K562 (cell line): ENCODE results near the gene TFAM. TPM values are rescaled to one million over a fixed set of nuclear protein-coding genes. Genes with fewer than 3 reads are reported as not detected.

Experiments
- ATAC-seq: fragments of 200-7000 bp; cut with Tn5 transposase; 3 replicates; pipeline ENCODE4 v1.9.1; 2020; ENCODE audit warnings: moderate library complexity
- BruUV-seq: library from RNA; stranded (reverse); fragments of 400-500 nt; replicated peaks from 2 replicates; lab custom pipeline; 2021; lab: Mats Ljungman, UMichigan
- CTCF ChIA-PET: fragments of 300-600 bp; formaldehyde crosslinking; extraction: SDS; loops from one replicate; lab custom pipeline; 2021; ENCODE audit warnings: low intra/inter-chr PET ratio; lab: Yijun Ruan, JAX
- POLR2A ChIA-PET: fragments of 300-600, 350-650 bp; sonication (Branson Sonifier 250); formaldehyde crosslinking; extraction: SDS; loops from one replicate; lab custom pipeline; 2021; ENCODE audit warnings: antibody characterized with exemption, inconsistent platforms; lab: Yijun Ruan, JAX
- DNase-seq, 4 experiments: peaks; one replicate each; pipeline versions ENCODE4 v3.0.0 to v3.0.0-alpha.2; 2011 to 2018; ENCODE audit warnings: low spot score in 3 of 4, mixed read lengths in 3 of 4; ENCODE audit errors: extremely low read depth in 1 of 4
- FAIRE-seq: peaks from 2 replicates; lab custom pipeline; 2011; peaks lifted over from hg19 to GRCh38; lab: Jason Lieb, UNC
- H2AFZ ChIP-seq: 2 replicates; pipeline ENCODE4 v1.6.0; 2011; ENCODE audit warnings: low read depth, low read length, control low read depth, inconsistent platforms
- H3K27ac ChIP-seq: fragments of 200-600 bp; 3 replicates; pipeline ENCODE4 v1.8.0; 2011; ENCODE audit warnings: low read depth, mild to moderate bottlenecking, control low read depth, inconsistent platforms, low read length, moderate library complexity, mixed read lengths; ENCODE audit errors: extremely low read depth
- H3K27me3 ChIP-seq, 2 experiments: fragments of 300-600 bp in 1 of 2; 2 replicates in 1 of 2; 3 replicates in 1 of 2; pipeline versions ENCODE4 v1.6.0 to v1.8.0; 2011; ENCODE audit warnings: inconsistent platforms in 2 of 2, low read length in 2 of 2, mild to moderate bottlenecking in 1 of 2, mixed read lengths in 1 of 2, moderate library complexity in 1 of 2; ENCODE audit not compliant: control insufficient read depth in 2 of 2, insufficient read depth in 2 of 2
- H3K36me3 ChIP-seq: fragments of 300-600 bp; 3 replicates; pipeline ENCODE4 v1.8.0; 2011; ENCODE audit warnings: mild to moderate bottlenecking, low read length, inconsistent platforms; ENCODE audit not compliant: control insufficient read depth, insufficient read depth
- H3K4me1 ChIP-seq, 2 experiments: fragments of 200-600 bp in 1 of 2; replicated peaks in 1 of 2; 2 replicates in 1 of 2; 3 replicates in 1 of 2; pipeline versions ENCODE4 v1.5.1 to v1.8.0; 2011; ENCODE audit warnings: inconsistent platforms in 2 of 2, low read length in 2 of 2, mild to moderate bottlenecking in 1 of 2, mixed read lengths in 1 of 2, moderate library complexity in 1 of 2; ENCODE audit not compliant: control insufficient read depth in 2 of 2, insufficient read depth in 2 of 2
- H3K4me2 ChIP-seq: 2 replicates; pipeline ENCODE4 v1.6.1; 2011; ENCODE audit warnings: low read length, control low read depth, inconsistent platforms, mixed read lengths; ENCODE audit not compliant: insufficient read depth
- H3K4me3 ChIP-seq: fragments of 200-600 bp; sonication (generic), shearing (Covaris generic); 2 replicates; pipeline ENCODE4 v1.5.1; 2016; ENCODE audit warnings: control low read depth, inconsistent platforms
- H3K79me2 ChIP-seq: fragments of 200-600 bp; 3 replicates; pipeline ENCODE4 v1.8.0; 2011; ENCODE audit warnings: low read length, inconsistent platforms; ENCODE audit not compliant: control insufficient read depth, insufficient read depth
- H3K9ac ChIP-seq, 2 experiments: 2 replicates each; pipeline versions ENCODE4 v1.6.0 to v1.6.1; 2011; ENCODE audit warnings: low read depth in 2 of 2, low read length in 2 of 2, control low read depth in 1 of 2, inconsistent platforms in 1 of 2, mild to moderate bottlenecking in 1 of 2, mixed read lengths in 1 of 2; ENCODE audit not compliant: insufficient read depth in 1 of 2
- H3K9me1 ChIP-seq: one replicate; pipeline ENCODE4 v1.6.0; 2011; ENCODE audit warnings: inconsistent platforms, mild to moderate bottlenecking, low read length, moderate library complexity; ENCODE audit not compliant: control insufficient read depth, insufficient read depth
- H3K9me3 ChIP-seq: replicated peaks from 2 replicates; pipeline ENCODE4 v1.5.1; 2011; ENCODE audit warnings: low read depth, low read length, inconsistent platforms; ENCODE audit not compliant: control insufficient read depth, insufficient read depth
- H4K20me1 ChIP-seq: replicated peaks from 2 replicates; pipeline ENCODE4 v1.6.1; 2011; ENCODE audit warnings: low read length, inconsistent platforms, mixed read lengths; ENCODE audit not compliant: control insufficient read depth, insufficient read depth
- CHD1 ChIP-seq: fragments of 200-600 bp; sonication (generic); IDR thresholded peaks from one replicate; pipeline ENCODE4 v1.6.1; 2012; ENCODE audit warnings: mild to moderate bottlenecking, moderate library complexity, low read length, inconsistent platforms
- CUX1 ChIP-seq: fragments of 200-800 bp; sonication (Bioruptor generic); IDR thresholded peaks from 2 replicates; pipeline ENCODE4 v1.6.1; 2016; ENCODE audit warnings: missing genetic modification characterization, missing compliant biosample characterization
- FOSL1 ChIP-seq: fragments of 200-800 bp; sonication (Bioruptor generic); conservative IDR thresholded peaks from 2 replicates; pipeline ENCODE4 v1.6.1; 2016; ENCODE audit warnings: missing genetic modification characterization, missing compliant biosample characterization
- FOXP1 ChIP-seq: sonication (generic); formaldehyde crosslinking; IDR thresholded peaks from 2 replicates; pipeline ENCODE4 v1.8.0; 2022; ENCODE audit warnings: mild to moderate bottlenecking, missing genetic modification reagents
- GABPB1 ChIP-seq: sonication (generic); formaldehyde crosslinking; IDR thresholded peaks from 2 replicates; pipeline ENCODE4 v1.8.0; 2022; ENCODE audit warnings: mild to moderate bottlenecking, missing genetic modification reagents
- HBP1 ChIP-seq: fragments of 450-650 bp; formaldehyde crosslinking; IDR thresholded peaks from 2 replicates; pipeline ENCODE4 v1.4.0; 2022; ENCODE audit warnings: missing genetic modification characterization
- HNRNPK ChIP-seq: fragments of 200-400 bp; formaldehyde crosslinking; IDR thresholded peaks from one replicate; pipeline ENCODE4 v1.6.1; 2018; ENCODE audit warnings: mild to moderate bottlenecking, low read depth, low read length; ENCODE audit not compliant: poor library complexity, severe bottlenecking
- PBX2 ChIP-seq, 2 experiments: IDR thresholded peaks in 1 of 2; conservative IDR thresholded peaks in 1 of 2; 2 replicates each; pipeline ENCODE4 v1.6.1; 2016; ENCODE audit warnings: low read depth in 2 of 2, mild to moderate bottlenecking in 1 of 2, missing compliant biosample characterization in 1 of 2, missing genetic modification characterization in 1 of 2, moderate library complexity in 1 of 2
- POLR3A ChIP-seq: IDR thresholded peaks from 2 replicates; pipeline ENCODE4 v1.6.1; 2011; ENCODE audit warnings: borderline replicate concordance, mild to moderate bottlenecking, moderate library complexity; ENCODE audit not compliant: insufficient read length, insufficient read depth; ENCODE audit errors: extremely low read depth
- POLR3G ChIP-seq: IDR thresholded peaks from 2 replicates; pipeline ENCODE4 v1.6.1; 2011; ENCODE audit not compliant: insufficient read length, insufficient replicate concordance; ENCODE audit errors: extremely low read depth
- TAF7 ChIP-seq: fragments of 450-650 bp; IDR thresholded peaks from 2 replicates; pipeline ENCODE4 v1.6.1; 2016; ENCODE audit warnings: missing genetic modification characterization, missing compliant biosample characterization
- ZNF197 ChIP-seq: fragments of 200-800 bp; sonication (Bioruptor generic); IDR thresholded peaks from 2 replicates; pipeline ENCODE4 v1.6.1; 2016; ENCODE audit warnings: low read depth, missing genetic modification characterization, missing compliant biosample characterization
- ZNF583 ChIP-seq: fragments of 250-450 bp; sonication (Bioruptor Pico); IDR thresholded peaks from 2 replicates; pipeline ENCODE4 v1.4.0; 2020
- WGBS: fragments of 100-300 bp; shearing (Covaris generic); methylation state at CpG from one replicate; pipeline ENCODE4 v1.1.6; 2016; ENCODE audit warnings: low coverage, mixed read lengths; ENCODE audit not compliant: insufficient coverage; ENCODE audit errors: missing lambda C conversion rate; 5-methylcytosine and 5-hydroxymethylcytosine counted together
- in situ Hi-C: fragments of 300-500 bp; cut with MboI; formaldehyde crosslinking; loops from 4 replicates; pipeline ENCODE4 v1.15.0; 2018; ENCODE audit warnings: inconsistent platforms, mixed read lengths
- intact Hi-C: fragments of 100-400 bp; cut with micrococcal nuclease; formaldehyde crosslinking; loops from 2 replicates; pipeline ENCODE4 v1.14.2; 2022
- polyA plus RNA-seq, 8 experiments: library from polyadenylated mRNA; depleted of rRNA in 4 of 8; stranded (reverse) in 5 of 8; unstranded in 3 of 8; fragments of >200 nt; fragmentation: Nextera tagmentation in 2 of 8; fragmentation: Illumina TruSeq in 1 of 8; extraction: Ambion mirVana in 2 of 8; extraction: Trizol in 1 of 8; gene quantifications; 2 replicates each; pipeline versions ENCODE4 v1.2.1 to v1.2.3, GENCODE V29; 2011 to 2014; ENCODE audit warnings: inconsistent platforms in 1 of 8, missing spikeins in 1 of 8
- total RNA-seq, 7 experiments: library from RNA; depleted of rRNA in 6 of 7; stranded (reverse); fragments of >200 nt in 6 of 7; fragmentation: Illumina TruSeq in 2 of 7; extraction: Trizol in 2 of 7; gene quantifications; 2 replicates each; pipeline versions ENCODE4 v1.2.1 to v1.2.3, GENCODE V29; 2011 to 2021; ENCODE audit warnings: low replicate concordance in 1 of 7

The TFAM gene
- total and polyA plus RNA-seq, 9 of the 15 experiments (the other 6 are each of a cell fraction or from before 2014, with no cell fraction given) = 74.3 to 227 (median 155) TPM

- H3K27me3 ChIP-seq = no peaks in the 10 kb centered on the region
- H3K79me2 ChIP-seq = no peaks in the 10 kb centered on the region
- H3K36me3 ChIP-seq = no peaks in the 10 kb centered on the region
- no peaks in the 10 kb centered on the region for H3K4me1 ChIP-seq
- FAIRE-seq (no peak), ATAC-seq (no peak), DNase-seq (no peak)
- H2AFZ ChIP-seq = no peak overlapping the region
- ChIA-PET CTCF (no interaction called here), POLR2A (no interaction called here)
- H3K27ac ChIP-seq = no peak overlapping the region
- H3K4me2 ChIP-seq = no peak overlapping the region
- no peaks in the 10 kb centered on the region for H4K20me1 ChIP-seq
- H3K4me3 ChIP-seq = no peak overlapping the region
- H3K9me3 ChIP-seq = no peaks in the 10 kb centered on the region
- intact Hi-C loops = no loop called here
- H3K9ac ChIP-seq = no peak overlapping the region
- no TSS peak for BruUV-seq
- in situ Hi-C loops = no loop called here
- 0% methylated on average over 1 of the region's 1 CpG for WGBS
- no peaks in the 10 kb centered on the region for H3K9me1 ChIP-seq
- TF ChIP-seq ZNF197 (CRISPR knock-in tag) (no peak), PBX2 (CRISPR knock-in tag; IDR thresholded peaks at IDR 0.05; ENCODE audit: low read depth) (no peak), PBX2 (tag; conservative IDR thresholded peaks at IDR 0.05; ENCODE audit: low read depth) (no peak), CUX1 (CRISPR knock-in tag) (no peak), CHD1 (no peak), FOXP1 (CRISPR knock-in tag) (no peak), HNRNPK (no peak), GABPB1 (CRISPR knock-in tag) (no peak), ZNF583 (no peak), POLR3A (no peak), FOSL1 (no peak), TAF7 (tag) (no peak), POLR3G (no peak), HBP1 (no peak)
Measured at GRCh38 chr10:58424176-58424575, 39.0 kb downstream of the TFAM start.
